HepG2 (cell line): ENCODE results near the gene NR2C1. TPM values are rescaled to one million over a fixed set of nuclear protein-coding genes. Genes with fewer than 3 reads are reported as not detected.
A peak's percentile ranks its signal among the peaks of the same experiment; 100 is the strongest.

Source experiments
- ATAC-seq: fragments of 200-7000 bp; cut with Tn5 transposase; 3 replicates; pipeline ENCODE4 v1.9.1; 2020; ENCODE audit warnings: mild to moderate bottlenecking, moderate library complexity
- BruUV-seq: library from RNA; stranded (reverse); fragments of 400-500 nt; replicated peaks from 2 replicates; lab custom pipeline; 2021; lab: Mats Ljungman, UMichigan
- CTCF ChIA-PET: fragments of 300-600 bp; formaldehyde crosslinking; extraction: SDS; loops from one replicate; lab custom pipeline; 2021; ENCODE audit warnings: low total read pairs, inconsistent platforms, low intra/inter-chr PET ratio; lab: Yijun Ruan, JAX
- POLR2A ChIA-PET: fragments of 350-600 bp; sonication (Branson Sonifier 250); formaldehyde crosslinking; loops from one replicate; lab custom pipeline; 2020; ENCODE audit warnings: antibody characterized with exemption, inconsistent platforms; lab: Yijun Ruan, JAX
- DNase-seq: peaks from one replicate; pipeline ENCODE4 v3.0.0-alpha.2; 2015; ENCODE audit warnings: low spot score
- FAIRE-seq: peaks from 3 replicates; lab custom pipeline; 2011; peaks lifted over from hg19 to GRCh38; lab: Jason Lieb, UNC
- H2AFZ ChIP-seq: one replicate; pipeline ENCODE4 v1.6.1; 2011; ENCODE audit warnings: low read length, inconsistent platforms
- H3K27ac ChIP-seq: fragments of 300-600 bp; 3 replicates; pipeline ENCODE4 v1.8.0; 2011; ENCODE audit warnings: mixed run types, mild to moderate bottlenecking, mixed read lengths, low read length, inconsistent platforms; ENCODE audit not compliant: insufficient read depth; ENCODE audit errors: extremely low read length
- H3K27me3 ChIP-seq, 2 experiments: fragments of 200-600 bp in 1 of 2; 2 replicates in 1 of 2; 3 replicates in 1 of 2; pipeline versions ENCODE4 v1.6.0 to v1.8.0; 2011; ENCODE audit warnings: low read length in 2 of 2, mild to moderate bottlenecking in 2 of 2, moderate library complexity in 2 of 2, inconsistent platforms in 1 of 2; ENCODE audit not compliant: insufficient read depth in 2 of 2, control insufficient read depth in 1 of 2
- H3K36me3 ChIP-seq, 2 experiments: fragments of 200-600 bp in 1 of 2; replicated peaks in 1 of 2; 2 replicates in 1 of 2; 3 replicates in 1 of 2; pipeline versions ENCODE4 v1.5.1 to v1.8.0; 2011; ENCODE audit warnings: low read length in 2 of 2, inconsistent platforms in 1 of 2; ENCODE audit not compliant: insufficient read depth in 2 of 2, control insufficient read depth in 1 of 2
- H3K4me1 ChIP-seq: 2 replicates; pipeline ENCODE4 v1.5.1; 2012; ENCODE audit warnings: low read length, inconsistent platforms; ENCODE audit not compliant: insufficient read depth
- H3K4me2 ChIP-seq: 2 replicates; pipeline ENCODE4 v1.6.0; 2011; ENCODE audit warnings: low read depth, low read length, inconsistent platforms
- H3K4me3 ChIP-seq, 3 experiments: fragments of 200-600 bp in 1 of 3; sonication (generic), shearing (Covaris generic) in 1 of 3; replicated peaks in 1 of 3; 2 replicates each; pipeline ENCODE4 v1.5.1; 2011 to 2016; ENCODE audit warnings: low read length in 3 of 3, inconsistent platforms in 2 of 3, low read depth in 2 of 3, mild to moderate bottlenecking in 2 of 3, control low read depth in 1 of 3, mixed read lengths in 1 of 3; ENCODE audit not compliant: insufficient read depth in 1 of 3
- H3K79me2 ChIP-seq: one replicate; pipeline ENCODE4 v1.6.1; 2011; ENCODE audit warnings: low read length, inconsistent platforms; ENCODE audit not compliant: insufficient read depth
- H3K9ac ChIP-seq: 2 replicates; pipeline ENCODE4 v1.6.0; 2011; ENCODE audit warnings: mild to moderate bottlenecking, low read depth, low read length, inconsistent platforms; ENCODE audit not compliant: insufficient read depth
- H3K9me3 ChIP-seq: 2 replicates; pipeline ENCODE4 v1.5.1; 2012; ENCODE audit warnings: mild to moderate bottlenecking, low read length
- H4K20me1 ChIP-seq: 2 replicates; pipeline ENCODE4 v1.6.0; 2011; ENCODE audit warnings: inconsistent platforms, mild to moderate bottlenecking, low read length, moderate library complexity; ENCODE audit not compliant: insufficient read depth
- AKAP8 ChIP-seq: sonication (generic); formaldehyde crosslinking; IDR thresholded peaks from 2 replicates; pipeline ENCODE4 v1.5.1; 2020; ENCODE audit warnings: mild to moderate bottlenecking, missing genetic modification reagents
- ATM ChIP-seq: fragments of 450-650 bp; IDR thresholded peaks from 2 replicates; pipeline ENCODE4 v1.7.1; 2017; ENCODE audit warnings: mild to moderate bottlenecking, borderline replicate concordance
- KLF6 ChIP-seq: IDR thresholded peaks from 2 replicates; pipeline ENCODE4 v1.8.0; 2016; ENCODE audit warnings: missing biosample characterization, missing genetic modification reagents
- MAFK ChIP-seq, 2 experiments: IDR thresholded peaks in 1 of 2; conservative IDR thresholded peaks in 1 of 2; 2 replicates each; pipeline ENCODE4 v1.6.1; 2011; ENCODE audit warnings: improper control_type of control experiment in 2 of 2, low read length in 2 of 2
- MED1 ChIP-seq: sonication (generic); formaldehyde crosslinking; IDR thresholded peaks from 2 replicates; pipeline ENCODE4 v1.4.0; 2020; ENCODE audit warnings: missing genetic modification reagents
- MXI1 ChIP-seq: IDR thresholded peaks from 3 replicates; pipeline ENCODE4 v1.6.1; 2012; ENCODE audit warnings: low read depth, low read length, inconsistent platforms, borderline replicate concordance
- NPAS2 ChIP-seq: sonication (generic); formaldehyde crosslinking; IDR thresholded peaks from 2 replicates; pipeline ENCODE4 v1.8.0; 2022; ENCODE audit warnings: mild to moderate bottlenecking, missing genetic modification reagents, borderline replicate concordance
- PHB2 ChIP-seq: fragments of 450-650 bp; IDR thresholded peaks from 2 replicates; pipeline ENCODE4 v1.6.1; 2018; ENCODE audit not compliant: partially characterized antibody
- RBFOX2 ChIP-seq: fragments of 200-400 bp; formaldehyde crosslinking; IDR thresholded peaks from 2 replicates; pipeline ENCODE4 v1.6.1; 2017; ENCODE audit warnings: low read depth, mild to moderate bottlenecking, low read length
- ZFAT ChIP-seq: sonication (generic); formaldehyde crosslinking; conservative IDR thresholded peaks from 2 replicates; pipeline ENCODE4 v1.8.1; 2023; ENCODE audit warnings: missing genetic modification reagents, inconsistent platforms
- ZNF143 ChIP-seq: sonication (generic); formaldehyde crosslinking; IDR thresholded peaks from 2 replicates; pipeline ENCODE4 v1.4.0; 2020; ENCODE audit warnings: missing genetic modification reagents
- ZNF160 ChIP-seq: sonication (generic); formaldehyde crosslinking; IDR thresholded peaks from 2 replicates; pipeline ENCODE4 v1.8.0; 2022; ENCODE audit warnings: mild to moderate bottlenecking, inconsistent platforms, missing genetic modification reagents
- ZNF230 ChIP-seq: sonication (generic); formaldehyde crosslinking; IDR thresholded peaks from 2 replicates; pipeline ENCODE4 v1.4.0; 2020; ENCODE audit warnings: mild to moderate bottlenecking, missing genetic modification reagents
- ZNF235 ChIP-seq: sonication (generic); formaldehyde crosslinking; IDR thresholded peaks from 2 replicates; pipeline ENCODE4 v1.8.1; 2023; ENCODE audit warnings: mild to moderate bottlenecking, missing genetic modification reagents, borderline replicate concordance
- ZNF282 ChIP-seq: fragments of 450-650 bp; IDR thresholded peaks from 2 replicates; pipeline ENCODE4 v1.6.1; 2018; ENCODE audit not compliant: partially characterized antibody
- ZNF441 ChIP-seq: sonication (generic); formaldehyde crosslinking; IDR thresholded peaks from 2 replicates; pipeline ENCODE4 v1.7.0; 2021; ENCODE audit warnings: missing genetic modification reagents, borderline replicate concordance
- ZNF672 ChIP-seq: sonication (generic); formaldehyde crosslinking; IDR thresholded peaks from 2 replicates; pipeline ENCODE4 v1.8.1; 2022; ENCODE audit warnings: missing genetic modification reagents
- ZNF7 ChIP-seq: IDR thresholded peaks from 2 replicates; pipeline ENCODE4 v1.6.1; 2016; ENCODE audit warnings: missing biosample characterization, missing genetic modification reagents
- WGBS: methylation state at CpG from one replicate; pipeline ENCODE4 v1.1.6; 2017; ENCODE audit warnings: low lambda C conversion rate; 5-methylcytosine and 5-hydroxymethylcytosine counted together
- in situ Hi-C: cut with HindIII; loops from 2 replicates; pipeline ENCODE4 v1.10.0; 2017; ENCODE audit warnings: low pct_unique_long_range_greater_than_20kb; ENCODE audit not compliant: extremely low pct_ligation_motif_present
- intact Hi-C: fragments of 100-400 bp; cut with micrococcal nuclease; formaldehyde crosslinking; loops from one replicate; pipeline ENCODE4 v1.10.0; 2022; ENCODE audit not compliant: unreplicated experiment
- polyA plus RNA-seq, 8 experiments: library from polyadenylated mRNA; depleted of rRNA in 3 of 8; stranded (reverse) in 7 of 8; unstranded in 1 of 8; fragments of >200 nt; fragmentation: Illumina TruSeq in 4 of 8; extraction: Trizol in 4 of 8; gene quantifications; 2 replicates each; pipeline versions ENCODE4 v1.2.1 to v1.2.3, GENCODE V29; 2011 to 2016; ENCODE audit warnings: low read depth in 4 of 8, missing spikeins in 1 of 8, mixed read lengths in 1 of 8; ENCODE audit not compliant: insufficient read depth in 1 of 8
- total RNA-seq, 5 experiments: library from RNA; depleted of rRNA; stranded (reverse); fragments of >200 nt; fragmentation: Illumina TruSeq; extraction: Trizol; gene quantifications; 2 replicates each; pipeline ENCODE4 v1.2.3, GENCODE V29; 2016; ENCODE audit warnings: low read depth in 1 of 5
- TF ChIP-seq, protein P1 (sequence below): sonication (generic); formaldehyde crosslinking; IDR thresholded peaks from 2 replicates; pipeline ENCODE4 v1.8.1; 2023; ENCODE audit warnings: mild to moderate bottlenecking, missing genetic modification reagents
- TF ChIP-seq, protein P2 (sequence below): sonication (generic); formaldehyde crosslinking; conservative IDR thresholded peaks from 2 replicates; pipeline ENCODE4 v1.5.0; 2020; ENCODE audit warnings: missing genetic modification reagents
- TF ChIP-seq, protein P3 (sequence below): sonication (generic); formaldehyde crosslinking; IDR thresholded peaks from 2 replicates; pipeline ENCODE4 v1.8.1; 2022; ENCODE audit warnings: low read depth, mild to moderate bottlenecking, missing genetic modification reagents

NR2C1 gene
- total and polyA plus RNA-seq, 2 of the 13 experiments (the other 11 are each of a cell fraction or from before 2014, with no cell fraction given) = 38.0 to 70.8 TPM

DNA sequence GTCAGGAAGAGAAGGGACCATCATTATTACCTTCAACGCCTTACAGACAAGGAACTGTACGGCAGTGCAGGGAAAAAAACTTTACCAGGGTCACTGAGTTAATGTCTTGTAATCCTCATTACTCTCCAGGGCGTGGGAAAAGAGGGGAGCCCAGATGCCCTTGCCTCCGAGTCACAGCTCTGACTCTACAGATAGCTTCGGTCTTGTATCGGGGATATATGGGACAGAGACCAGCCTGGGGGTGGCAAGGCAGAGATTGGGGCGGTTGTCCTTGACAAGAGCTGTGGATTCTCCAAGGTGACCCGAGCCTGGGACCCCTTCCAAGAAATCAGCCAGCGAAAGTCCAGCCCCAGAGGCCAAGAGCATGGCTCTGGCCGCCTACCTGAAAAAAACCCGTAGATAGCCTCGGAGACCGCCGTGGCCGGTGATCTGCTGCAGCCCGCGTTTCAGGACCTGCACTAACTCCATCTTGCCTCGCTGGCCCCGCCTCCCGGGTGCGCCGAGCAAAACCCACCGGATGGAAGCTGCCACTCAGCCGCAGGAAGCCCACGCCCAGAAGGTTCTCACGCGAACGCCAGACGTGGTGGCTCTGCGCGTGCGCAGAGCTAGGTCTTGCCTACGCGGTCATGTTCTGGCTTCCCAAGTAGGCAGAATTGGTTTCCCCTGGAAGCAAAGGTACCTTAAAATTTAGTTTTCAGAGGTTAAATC, 70.1 kb downstream of the NR2C1 start, which contains the start of gene NDUFA12:
NDUFA12 (minus strand) TSS at position 485 of the 708 bp plus-strand sequence; CDS start at position 468, 17 bp downstream.
- WGBS = 2% methylated on average over 3 of the region's 34 CpGs
- H3K9me3 ChIP-seq = peaks cover 9% of the 10 kb centered on the region
- intact Hi-C loops (no loop called here), in situ Hi-C loops (no loop called here)
- DNase-seq (peak; percentile 92), FAIRE-seq (no peak), ATAC-seq (peak; percentile 100)
- peak within 1 kb of the TSS; percentile 77 for H3K27ac ChIP-seq
- peak within 1 kb of the TSS; percentile 79 for H3K4me2 ChIP-seq
- ChIA-PET CTCF (no interaction called here), POLR2A (interaction anchor here (0.7 to 1.4 kb wide), 11 partner anchors 9 to 471 kb away, joined by 3 to 11 read pairs (median 5); partner anchors contain the start of genes METAP2 and NR2C1)
- H3K4me3 ChIP-seq = peak within 1 kb of the TSS; percentile 76 to 89 (median 84)
- H2AFZ ChIP-seq = peak within 1 kb of the TSS; percentile 90
- H3K4me1 ChIP-seq = peaks cover 41% of the 10 kb centered on the region
- peaks cover 2 to 3% of the 10 kb centered on the region in 2 experiments; a peak in 1 of 5 replicates for H3K36me3 ChIP-seq
- H3K9ac ChIP-seq = peak within 1 kb of the TSS; percentile 83
- no peaks in the 10 kb centered on the region; a peak in 1 of 5 replicates for H3K27me3 ChIP-seq
- BruUV-seq = TSS peak; percentile 66
- H4K20me1 ChIP-seq = no peaks in the 10 kb centered on the region
- H3K79me2 ChIP-seq = peaks cover 36% of the 10 kb centered on the region
- TF ChIP-seq ZFAT = no peak
- TF ChIP-seq ZNF160 (CRISPR knock-in tag) = peak; percentile 77; the same call in 1 of the 2 replicates
- TF ChIP-seq ATM = no peak
- no peak for TF ChIP-seq ZNF672 (CRISPR knock-in tag)
- TF ChIP-seq ZNF143 (CRISPR knock-in tag) = no peak
- no peak; the same call in 1 of the 2 replicates for TF ChIP-seq AKAP8 (CRISPR knock-in tag)
- TF ChIP-seq RBFOX2 = peak; percentile 86
- peak; percentile 67 for TF ChIP-seq ZNF441 (CRISPR knock-in tag)
- TF ChIP-seq ZNF230 = peak; percentile 95
- peak; percentile 86 for TF ChIP-seq MED1 (CRISPR knock-in tag)
- TF ChIP-seq, protein P1, sequence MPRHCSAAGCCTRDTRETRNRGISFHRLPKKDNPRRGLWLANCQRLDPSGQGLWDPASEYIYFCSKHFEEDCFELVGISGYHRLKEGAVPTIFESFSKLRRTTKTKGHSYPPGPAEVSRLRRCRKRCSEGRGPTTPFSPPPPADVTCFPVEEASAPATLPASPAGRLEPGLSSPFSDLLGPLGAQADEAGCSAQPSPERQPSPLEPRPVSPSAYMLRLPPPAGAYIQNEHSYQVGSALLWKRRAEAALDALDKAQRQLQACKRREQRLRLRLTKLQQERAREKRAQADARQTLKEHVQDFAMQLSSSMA = no peak
- 0 out of 2 replicates have a peak, but pooled peaks have one; percentile 3 for TF ChIP-seq ZNF7 (CRISPR knock-in tag)
- TF ChIP-seq MAFK (conservative IDR thresholded peaks at IDR 0.05 in 1 of 2, IDR thresholded peaks at IDR 0.05 in 1 of 2; ENCODE audit: low read length in 2 of 2) = no peak
- TF ChIP-seq PHB2 = no peak
- TF ChIP-seq, protein P2, sequence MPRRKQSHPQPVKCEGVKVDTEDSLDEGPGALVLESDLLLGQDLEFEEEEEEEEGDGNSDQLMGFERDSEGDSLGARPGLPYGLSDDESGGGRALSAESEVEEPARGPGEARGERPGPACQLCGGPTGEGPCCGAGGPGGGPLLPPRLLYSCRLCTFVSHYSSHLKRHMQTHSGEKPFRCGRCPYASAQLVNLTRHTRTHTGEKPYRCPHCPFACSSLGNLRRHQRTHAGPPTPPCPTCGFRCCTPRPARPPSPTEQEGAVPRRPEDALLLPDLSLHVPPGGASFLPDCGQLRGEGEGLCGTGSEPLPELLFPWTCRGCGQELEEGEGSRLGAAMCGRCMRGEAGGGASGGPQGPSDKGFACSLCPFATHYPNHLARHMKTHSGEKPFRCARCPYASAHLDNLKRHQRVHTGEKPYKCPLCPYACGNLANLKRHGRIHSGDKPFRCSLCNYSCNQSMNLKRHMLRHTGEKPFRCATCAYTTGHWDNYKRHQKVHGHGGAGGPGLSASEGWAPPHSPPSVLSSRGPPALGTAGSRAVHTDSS = no peak
- TF ChIP-seq, protein P3, sequence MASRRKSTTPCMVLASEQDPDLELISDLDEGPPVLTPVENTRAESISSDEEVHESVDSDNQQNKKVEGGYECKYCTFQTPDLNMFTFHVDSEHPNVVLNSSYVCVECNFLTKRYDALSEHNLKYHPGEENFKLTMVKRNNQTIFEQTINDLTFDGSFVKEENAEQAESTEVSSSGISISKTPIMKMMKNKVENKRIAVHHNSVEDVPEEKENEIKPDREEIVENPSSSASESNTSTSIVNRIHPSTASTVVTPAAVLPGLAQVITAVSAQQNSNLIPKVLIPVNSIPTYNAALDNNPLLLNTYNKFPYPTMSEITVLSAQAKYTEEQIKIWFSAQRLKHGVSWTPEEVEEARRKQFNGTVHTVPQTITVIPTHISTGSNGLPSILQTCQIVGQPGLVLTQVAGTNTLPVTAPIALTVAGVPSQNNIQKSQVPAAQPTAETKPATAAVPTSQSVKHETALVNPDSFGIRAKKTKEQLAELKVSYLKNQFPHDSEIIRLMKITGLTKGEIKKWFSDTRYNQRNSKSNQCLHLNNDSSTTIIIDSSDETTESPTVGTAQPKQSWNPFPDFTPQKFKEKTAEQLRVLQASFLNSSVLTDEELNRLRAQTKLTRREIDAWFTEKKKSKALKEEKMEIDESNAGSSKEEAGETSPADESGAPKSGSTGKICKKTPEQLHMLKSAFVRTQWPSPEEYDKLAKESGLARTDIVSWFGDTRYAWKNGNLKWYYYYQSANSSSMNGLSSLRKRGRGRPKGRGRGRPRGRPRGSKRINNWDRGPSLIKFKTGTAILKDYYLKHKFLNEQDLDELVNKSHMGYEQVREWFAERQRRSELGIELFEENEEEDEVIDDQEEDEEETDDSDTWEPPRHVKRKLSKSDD = no peak; the same call in 1 of the 2 replicates
- TF ChIP-seq KLF6 = no peak; the same call in 1 of the 2 replicates
- TF ChIP-seq MXI1 = peak; percentile 55; the same call in 1 of the 3 replicates
- peak; percentile 87; the same call in 1 of the 2 replicates for TF ChIP-seq ZNF235 (CRISPR knock-in tag)
- TF ChIP-seq ZNF282 = no peak
- TF ChIP-seq NPAS2 (CRISPR knock-in tag) = no peak
